K562 (cell line): Measurements from ENCODE around the gene EIF3I. TPM values are rescaled to one million over a fixed set of nuclear protein-coding genes. Genes with fewer than 3 reads are reported as not detected.

ENCODE experiments used
- ATF7 ChIP-seq: fragments of 450-650 bp; IDR thresholded peaks from 2 replicates; pipeline ENCODE4 v1.7.1; 2014; ENCODE audit warnings: mild to moderate bottlenecking, moderate library complexity
- CBFA2T2 ChIP-seq: fragments of 450-650 bp; conservative IDR thresholded peaks from 2 replicates; pipeline ENCODE4 v1.6.1; 2017; ENCODE audit warnings: mild to moderate bottlenecking
- CGGBP1 ChIP-seq: fragments of 250-450 bp; sonication (Bioruptor Pico); IDR thresholded peaks from 2 replicates; pipeline ENCODE4 v1.9.0; 2021; ENCODE audit warnings: mild to moderate bottlenecking
- HNRNPL ChIP-seq: fragments of 200-400 bp; formaldehyde crosslinking; IDR thresholded peaks from 2 replicates; pipeline ENCODE4 v1.6.1; 2017; ENCODE audit warnings: low read depth, mild to moderate bottlenecking, low read length
- HNRNPUL1 ChIP-seq: fragments of 200-400 bp; formaldehyde crosslinking; IDR thresholded peaks from 2 replicates; pipeline ENCODE4 v1.6.1; 2017; ENCODE audit warnings: low read length
- PTRF ChIP-seq: fragments of 450-650 bp; IDR thresholded peaks from 2 replicates; pipeline ENCODE4 v1.6.1; 2016; ENCODE audit warnings: mild to moderate bottlenecking, missing genetic modification characterization, missing compliant biosample characterization
- SMARCC2 ChIP-seq: fragments of 450-650 bp; IDR thresholded peaks from 2 replicates; pipeline ENCODE4 v1.6.1; 2017; ENCODE audit warnings: antibody characterized with exemption, moderate library complexity, mild to moderate bottlenecking, low read depth
- SRSF9 ChIP-seq: fragments of 200-400 bp; formaldehyde crosslinking; IDR thresholded peaks from 2 replicates; pipeline ENCODE4 v1.6.1; 2017; ENCODE audit warnings: low read depth, low read length, borderline replicate concordance
- STAT5B ChIP-seq: fragments of 250-450 bp; sonication (Bioruptor Pico); IDR thresholded peaks from 2 replicates; pipeline ENCODE4 v1.8.0; 2021; ENCODE audit warnings: mild to moderate bottlenecking, inconsistent platforms
- STAT6 ChIP-seq: sonication (generic); formaldehyde crosslinking; IDR thresholded peaks from 2 replicates; pipeline ENCODE4 v1.8.1; 2023; ENCODE audit warnings: mild to moderate bottlenecking, missing genetic modification reagents
- TBL1XR1 ChIP-seq, 2 experiments: IDR thresholded peaks; 2 replicates each; pipeline ENCODE4 v1.6.1; 2012; ENCODE audit warnings: improper control_type of control experiment in 2 of 2, low read length in 2 of 2, mild to moderate bottlenecking in 1 of 2
- TEAD1 ChIP-seq, 2 experiments: fragments of 450-650 bp in 1 of 2; sonication (generic) in 1 of 2; formaldehyde crosslinking; IDR thresholded peaks; 2 replicates each; pipeline versions ENCODE4 v1.4.0 to v1.8.0; 2020 to 2022; ENCODE audit warnings: mild to moderate bottlenecking in 2 of 2, missing genetic modification reagents in 1 of 2
- THAP12 ChIP-seq: fragments of 250-450 bp; sonication (Bioruptor Pico); IDR thresholded peaks from 2 replicates; pipeline ENCODE4 v1.9.0; 2021; ENCODE audit warnings: mild to moderate bottlenecking, inconsistent platforms
- UBTF ChIP-seq, 2 experiments: IDR thresholded peaks; 2 replicates each; pipeline ENCODE4 v1.6.1; 2012; ENCODE audit warnings: improper control_type of control experiment in 2 of 2, low read depth in 2 of 2, low read length in 2 of 2, borderline replicate concordance in 1 of 2
- XRCC3 ChIP-seq: fragments of 450-650 bp; IDR thresholded peaks from 2 replicates; pipeline ENCODE4 v1.6.1; 2017; ENCODE audit warnings: mild to moderate bottlenecking, moderate library complexity
- ZNF184 ChIP-seq: sonication (generic); formaldehyde crosslinking; IDR thresholded peaks from 2 replicates; pipeline ENCODE4 v1.5.0; 2020; ENCODE audit warnings: missing genetic modification reagents
- ZNF280B ChIP-seq: fragments of 250-450 bp; sonication (Bioruptor Pico); IDR thresholded peaks from 2 replicates; pipeline ENCODE4 v1.5.1; 2021; ENCODE audit warnings: mild to moderate bottlenecking
- ZNF384 ChIP-seq: IDR thresholded peaks from 2 replicates; pipeline ENCODE4 v1.6.1; 2012; ENCODE audit warnings: low read depth, low read length, improper control_type of control experiment
- polyA plus RNA-seq, 8 experiments: library from polyadenylated mRNA; depleted of rRNA in 4 of 8; stranded (reverse) in 5 of 8; unstranded in 3 of 8; fragments of >200 nt; fragmentation: Nextera tagmentation in 2 of 8; fragmentation: Illumina TruSeq in 1 of 8; extraction: Ambion mirVana in 2 of 8; extraction: Trizol in 1 of 8; gene quantifications; 2 replicates each; pipeline versions ENCODE4 v1.2.1 to v1.2.3, GENCODE V29; 2011 to 2014; ENCODE audit warnings: inconsistent platforms in 1 of 8, missing spikeins in 1 of 8
- total RNA-seq, 7 experiments: library from RNA; depleted of rRNA in 6 of 7; stranded (reverse); fragments of >200 nt in 6 of 7; fragmentation: Illumina TruSeq in 2 of 7; extraction: Trizol in 2 of 7; gene quantifications; 2 replicates each; pipeline versions ENCODE4 v1.2.1 to v1.2.3, GENCODE V29; 2011 to 2021; ENCODE audit warnings: low replicate concordance in 1 of 7

The EIF3I gene
- total and polyA plus RNA-seq, 9 of the 15 experiments (the other 6 are each of a cell fraction or from before 2014, with no cell fraction given): 414 to 1,526 (median 635) TPM

- TF ChIP-seq ZNF384: no peak
- TF ChIP-seq STAT6 (CRISPR knock-in tag): peak; percentile 50; the same call in 1 of the 2 replicates
- no peak for TF ChIP-seq STAT5B (CRISPR knock-in tag)
- TF ChIP-seq HNRNPUL1: no peak
- no peak for TF ChIP-seq XRCC3
- TF ChIP-seq THAP12 (CRISPR knock-in tag): no peak
- TF ChIP-seq TEAD1 (CRISPR knock-in tag; IDR thresholded peaks at IDR 0.05): peak in 1 of 2 experiments; percentile 83; a peak in 2 of 4 replicates
- TF ChIP-seq ZNF280B (CRISPR knock-in tag): no peak
- TF ChIP-seq ATF7: peak; percentile 90
- peak in 1 of 2 experiments; percentile 72; a peak in 1 of 4 replicates for TF ChIP-seq TBL1XR1 (IDR thresholded peaks at IDR 0.05; ENCODE audit: low read length in 2 of 2)
- TF ChIP-seq UBTF (IDR thresholded peaks at IDR 0.05; ENCODE audit: borderline replicate concordance in 1 of 2, low read depth in 2 of 2, low read length in 2 of 2): no peak
- no peak for TF ChIP-seq SMARCC2
- no peak for TF ChIP-seq ZNF184 (CRISPR knock-in tag)
- no peak for TF ChIP-seq CBFA2T2
- no peak for TF ChIP-seq HNRNPL
- no peak for TF ChIP-seq PTRF (tag)
- no peak for TF ChIP-seq CGGBP1
- no peak for TF ChIP-seq SRSF9
These were observed 16.5 kb upstream of the EIF3I start, which contains the start of gene IQCC (continued) for GRCh38 chr1:32205401-32206370.
